HEK293 (cell line): ENCODE measurements around the gene C6orf120.

Experiments
- AEBP2 ChIP-seq: fragments of 450-650 bp; formaldehyde crosslinking; IDR thresholded peaks from 2 replicates; pipeline ENCODE4 v1.5.1; 2016; ENCODE audit warnings: missing biosample characterization, missing genetic modification characterization, borderline replicate concordance
- BCL11A ChIP-seq: fragments of 450-650 bp; formaldehyde crosslinking; IDR thresholded peaks from 2 replicates; pipeline ENCODE4 v1.5.1; 2016; ENCODE audit warnings: low read depth, missing biosample characterization, missing genetic modification characterization
- GLIS2 ChIP-seq: fragments of 450-650 bp; formaldehyde crosslinking; IDR thresholded peaks from 2 replicates; pipeline ENCODE4 v1.5.1; 2016; ENCODE audit warnings: missing biosample characterization, missing genetic modification characterization
- HOXD13 ChIP-seq: sonication (generic); formaldehyde crosslinking; IDR thresholded peaks from 2 replicates; pipeline ENCODE4 v1.8.0; 2022; ENCODE audit warnings: missing genetic modification reagents, borderline replicate concordance
- KLF1 ChIP-seq: fragments of 450-650 bp; formaldehyde crosslinking; IDR thresholded peaks from 2 replicates; pipeline ENCODE4 v1.5.1; 2016; ENCODE audit warnings: missing biosample characterization, missing genetic modification characterization
- KLF10 ChIP-seq: fragments of 450-650 bp; IDR thresholded peaks from 2 replicates; pipeline ENCODE4 v1.5.1; 2018; ENCODE audit warnings: missing biosample characterization, mild to moderate bottlenecking, missing genetic modification characterization
- KLF16 ChIP-seq: fragments of 450-650 bp; formaldehyde crosslinking; IDR thresholded peaks from 2 replicates; pipeline ENCODE4 v1.5.1; 2017; ENCODE audit warnings: missing biosample characterization, missing genetic modification characterization
- PATZ1 ChIP-seq: fragments of 450-650 bp; formaldehyde crosslinking; IDR thresholded peaks from 2 replicates; pipeline ENCODE4 v1.5.1; 2016; ENCODE audit warnings: missing biosample characterization, missing genetic modification characterization
- REPIN1 ChIP-seq: fragments of 450-650 bp; formaldehyde crosslinking; IDR thresholded peaks from 2 replicates; pipeline ENCODE4 v1.5.1; 2017; ENCODE audit warnings: missing biosample characterization, missing genetic modification characterization, low read depth
- REST ChIP-seq: fragments of 450-650 bp; formaldehyde crosslinking; IDR thresholded peaks from 2 replicates; pipeline ENCODE4 v1.5.1; 2016; ENCODE audit warnings: missing biosample characterization, missing genetic modification characterization
- ZBTB48 ChIP-seq: fragments of 450-650 bp; formaldehyde crosslinking; IDR thresholded peaks from 2 replicates; pipeline ENCODE4 v1.5.1; 2016; ENCODE audit warnings: missing biosample characterization, missing genetic modification characterization
- ZNF10 ChIP-seq: fragments of 450-650 bp; formaldehyde crosslinking; IDR thresholded peaks from 2 replicates; pipeline ENCODE4 v1.5.1; 2017; ENCODE audit warnings: missing biosample characterization, missing genetic modification characterization
- ZNF174 ChIP-seq: fragments of 450-650 bp; formaldehyde crosslinking; IDR thresholded peaks from 2 replicates; pipeline ENCODE4 v1.5.0; 2017; ENCODE audit warnings: missing biosample characterization, mild to moderate bottlenecking, missing genetic modification characterization
- ZNF211 ChIP-seq: fragments of 450-650 bp; formaldehyde crosslinking; IDR thresholded peaks from 2 replicates; pipeline ENCODE4 v1.5.1; 2016; ENCODE audit warnings: low read depth, missing biosample characterization, missing genetic modification characterization
- ZNF214 ChIP-seq: fragments of 450-650 bp; formaldehyde crosslinking; IDR thresholded peaks from 2 replicates; pipeline ENCODE4 v1.5.1; 2017; ENCODE audit warnings: missing biosample characterization, mild to moderate bottlenecking, missing genetic modification characterization, borderline replicate concordance
- ZNF292 ChIP-seq: fragments of 450-650 bp; formaldehyde crosslinking; IDR thresholded peaks from 2 replicates; pipeline ENCODE4 v1.5.1; 2016; ENCODE audit warnings: low read depth, missing biosample characterization, missing genetic modification characterization, borderline replicate concordance
- ZNF302 ChIP-seq: fragments of 450-650 bp; formaldehyde crosslinking; IDR thresholded peaks from 2 replicates; pipeline ENCODE4 v1.5.1; 2016; ENCODE audit warnings: missing biosample characterization, missing genetic modification characterization, low read depth
- ZNF37A ChIP-seq: fragments of 450-650 bp; IDR thresholded peaks from 2 replicates; pipeline ENCODE4 v1.5.1; 2018; ENCODE audit warnings: missing biosample characterization, missing genetic modification characterization
- ZNF426 ChIP-seq: fragments of 450-650 bp; formaldehyde crosslinking; IDR thresholded peaks from 2 replicates; pipeline ENCODE4 v1.5.1; 2017; ENCODE audit warnings: missing biosample characterization, missing genetic modification characterization, mild to moderate bottlenecking, inconsistent platforms, moderate library complexity
- ZNF433 ChIP-seq: fragments of 450-650 bp; formaldehyde crosslinking; IDR thresholded peaks from 2 replicates; pipeline ENCODE4 v1.5.1; 2016; ENCODE audit warnings: missing biosample characterization, missing genetic modification characterization, low read depth
- ZNF473 ChIP-seq: fragments of 450-650 bp; formaldehyde crosslinking; IDR thresholded peaks from 2 replicates; pipeline ENCODE4 v1.5.1; 2017; ENCODE audit warnings: missing biosample characterization, missing genetic modification characterization
- ZNF518A ChIP-seq: fragments of 450-650 bp; formaldehyde crosslinking; conservative IDR thresholded peaks from 2 replicates; pipeline ENCODE4 v1.5.1; 2016; ENCODE audit warnings: low read depth, missing biosample characterization, missing genetic modification characterization
- ZNF658 ChIP-seq: fragments of 450-650 bp; formaldehyde crosslinking; IDR thresholded peaks from 2 replicates; pipeline ENCODE4; 2016; ENCODE audit warnings: missing biosample characterization, missing genetic modification characterization
- ZNF701 ChIP-seq: fragments of 450-650 bp; formaldehyde crosslinking; IDR thresholded peaks from 2 replicates; pipeline ENCODE4 v1.5.1; 2016; ENCODE audit warnings: missing biosample characterization, missing genetic modification characterization
- ZNF785 ChIP-seq: fragments of 450-650 bp; formaldehyde crosslinking; IDR thresholded peaks from 2 replicates; pipeline ENCODE4 v1.5.1; 2016; ENCODE audit warnings: missing biosample characterization, missing genetic modification characterization
- ZXDB ChIP-seq: fragments of 450-650 bp; formaldehyde crosslinking; IDR thresholded peaks from 2 replicates; pipeline ENCODE4 v1.5.1; 2016; ENCODE audit warnings: missing biosample characterization, missing genetic modification characterization

C6orf120 gene

GRCh38 chr6:169751242-169752073 is 49.5 kb downstream of the C6orf120 start, which contains the start of the genes DYNLT2 and ERMARD (continued):
- TF ChIP-seq ZNF658 = no peak
- TF ChIP-seq ZNF211 (tag by site-specific recombination) = no peak
- TF ChIP-seq ZNF518A = peak; percentile 69
- no peak for TF ChIP-seq REPIN1 (tag by site-specific recombination)
- TF ChIP-seq ZNF701 (tag by site-specific recombination) = no peak
- TF ChIP-seq ZXDB (tag by site-specific recombination) = no peak; the same call in none of the 2 replicates
- TF ChIP-seq PATZ1 (tag by site-specific recombination) = peak; percentile 51
- peak; percentile 31 for TF ChIP-seq ZNF10 (tag by site-specific recombination)
- TF ChIP-seq KLF16 (tag by site-specific recombination) = peak; percentile 74; the same call in 1 of the 2 replicates
- no peak for TF ChIP-seq ZNF302
- no peak for TF ChIP-seq ZNF37A (tag by site-specific recombination)
- TF ChIP-seq GLIS2 (tag by site-specific recombination) = peak; percentile 68
- no peak for TF ChIP-seq BCL11A (tag by site-specific recombination)
- peak; percentile 71 for TF ChIP-seq KLF1
- no peak for TF ChIP-seq ZNF214 (tag by site-specific recombination)
- peak; percentile 80; the same call in 1 of the 2 replicates for TF ChIP-seq KLF10 (tag by site-specific recombination)
- peak; percentile 72 for TF ChIP-seq HOXD13
- no peak for TF ChIP-seq ZNF785 (tag by site-specific recombination)
- no peak for TF ChIP-seq ZNF473
- no peak for TF ChIP-seq REST (tag by site-specific recombination)
- no peak for TF ChIP-seq ZNF292 (tag by site-specific recombination)
- TF ChIP-seq ZNF433 (tag by site-specific recombination) = no peak
- TF ChIP-seq ZBTB48 (tag by site-specific recombination) = peak; percentile 51; the same call in 1 of the 2 replicates
- no peak for TF ChIP-seq AEBP2
- TF ChIP-seq ZNF174 (tag by site-specific recombination) = no peak
- TF ChIP-seq ZNF426 (tag by site-specific recombination) = no peak
